GM19328 (cell line): ENCODE results near the gene MRPL21.

Source experiments
- ATAC-seq: cut with Tn5 transposase; IDR thresholded peaks from one replicate; pipeline ENCODE4 v1.9.1; 2021; ENCODE audit warnings: mild to moderate bottlenecking, moderate library complexity; ENCODE audit not compliant: unreplicated experiment

Gene MRPL21

GRCh38 chr11:68843703-68844312, 59.8 kb downstream of the MRPL21 start:
- ATAC-seq, result peak; percentile 37

- ATAC-seq, result no peak
These were observed 60.5 kb downstream of the MRPL21 start for GRCh38 chr11:68843052-68843561.

- ATAC-seq, result no peak
These were observed 61.1 kb downstream of the MRPL21 start for GRCh38 chr11:68842427-68843051.

- ATAC-seq, result no peak
These were observed 61.8 kb downstream of the MRPL21 start, which contains the start of gene CPT1A for GRCh38 chr11:68841718-68842426. CPT1A (minus strand) TSS chr11:68841916; CDS start chr11:68815474, 26,442 bp downstream.
